H9 (cell line): ENCODE measurements around the gene CPXM1. TPM values are rescaled to one million over a fixed set of nuclear protein-coding genes. Genes with fewer than 3 reads are reported as not detected.

ENCODE experiments used
- DNase-seq: peaks from one replicate; pipeline ENCODE4 v3.0.0-alpha.2; 2017
- H2AFZ ChIP-seq: one replicate; pipeline ENCODE4 v1.6.1; 2013; ENCODE audit warnings: mild to moderate bottlenecking, low read length, control low read depth, moderate library complexity
- H2AK5ac ChIP-seq: 2 replicates; pipeline ENCODE4 v1.6.1; 2013; ENCODE audit warnings: low read length, control low read depth, mixed read lengths; ENCODE audit not compliant: insufficient read length
- H2BK120ac ChIP-seq: one replicate; pipeline ENCODE4 v1.6.1; 2013; ENCODE audit warnings: low read depth, mild to moderate bottlenecking, low read length, control low read depth, inconsistent platforms; ENCODE audit not compliant: poor library complexity, severe bottlenecking
- H2BK12ac ChIP-seq: 2 replicates; pipeline ENCODE4 v1.6.1; 2013; ENCODE audit warnings: low read length, control low read depth, mixed read lengths, low read depth; ENCODE audit not compliant: insufficient read length
- H2BK15ac ChIP-seq: 2 replicates; pipeline ENCODE4 v1.6.1; 2013; ENCODE audit warnings: low read depth, low read length, control low read depth
- H2BK20ac ChIP-seq: one replicate; pipeline ENCODE4 v1.6.1; 2013; ENCODE audit warnings: low read depth, mild to moderate bottlenecking, low read length, control low read depth, inconsistent platforms; ENCODE audit not compliant: poor library complexity, severe bottlenecking
- H2BK5ac ChIP-seq: 2 replicates; pipeline ENCODE4 v1.6.1; 2013; ENCODE audit warnings: low read length, control low read depth, mixed read lengths; ENCODE audit not compliant: insufficient read length
- H3K14ac ChIP-seq: 2 replicates; pipeline ENCODE4 v1.6.1; 2013; ENCODE audit warnings: low read length, control low read depth; ENCODE audit not compliant: insufficient read depth
- H3K18ac ChIP-seq: 2 replicates; pipeline ENCODE4 v1.6.1; 2013; ENCODE audit warnings: low read depth, mild to moderate bottlenecking, mixed read lengths, low read length, control low read depth; ENCODE audit not compliant: insufficient read length
- H3K23ac ChIP-seq: 2 replicates; pipeline ENCODE4 v1.6.1; 2013; ENCODE audit warnings: low read length, control low read depth, mixed read lengths, low read depth; ENCODE audit not compliant: insufficient read length
- H3K23me2 ChIP-seq: 2 replicates; pipeline ENCODE4 v1.6.1; 2013; ENCODE audit warnings: low read depth, mild to moderate bottlenecking, mixed read lengths, low read length, control low read depth; ENCODE audit not compliant: insufficient read length, poor library complexity, severe bottlenecking
- H3K27ac ChIP-seq: 2 replicates; pipeline ENCODE4 v1.5.1; 2013; ENCODE audit warnings: low read length, control low read depth, mixed read lengths, low read depth; ENCODE audit not compliant: insufficient read length
- H3K27me3 ChIP-seq: 2 replicates; pipeline ENCODE4 v1.6.1; 2013; ENCODE audit warnings: low read length, control low read depth, inconsistent platforms; ENCODE audit not compliant: insufficient read depth
- H3K4ac ChIP-seq: 2 replicates; pipeline ENCODE4 v1.6.1; 2013; ENCODE audit warnings: low read depth, mild to moderate bottlenecking, control low read depth, inconsistent platforms, low read length, moderate library complexity
- H3K4me1 ChIP-seq: 2 replicates; pipeline ENCODE4 v1.6.1; 2013; ENCODE audit warnings: low read length, control low read depth, inconsistent platforms; ENCODE audit not compliant: insufficient read depth
- H3K4me2 ChIP-seq: 2 replicates; pipeline ENCODE4 v1.6.1; 2013; ENCODE audit warnings: low read length, control low read depth, mixed read lengths; ENCODE audit not compliant: insufficient read length, insufficient read depth
- H3K56ac ChIP-seq: 2 replicates; pipeline ENCODE4 v1.6.1; 2013; ENCODE audit warnings: low read depth, mild to moderate bottlenecking, mixed read lengths, low read length, control low read depth; ENCODE audit not compliant: insufficient read length
- H3K79me1 ChIP-seq: 2 replicates; pipeline ENCODE4 v1.6.1; 2013; ENCODE audit warnings: low read depth, mild to moderate bottlenecking, moderate library complexity, low read length, control low read depth, inconsistent platforms; ENCODE audit not compliant: insufficient read depth, poor library complexity, severe bottlenecking
- H3K79me2 ChIP-seq: 2 replicates; pipeline ENCODE4 v1.6.1; 2013; ENCODE audit warnings: low read length, control low read depth, inconsistent platforms; ENCODE audit not compliant: insufficient read depth
- H3K9ac ChIP-seq: 2 replicates; pipeline ENCODE4 v1.6.1; 2013; ENCODE audit warnings: low read length, control low read depth, mixed read lengths; ENCODE audit not compliant: insufficient read length; ENCODE audit errors: extremely low read depth
- H3K9me3 ChIP-seq: one replicate; pipeline ENCODE4 v1.6.1; 2013; ENCODE audit warnings: low read depth, low read length, inconsistent platforms; ENCODE audit not compliant: control insufficient read depth
- H3T11ph ChIP-seq: one replicate; pipeline ENCODE4 v1.6.1; 2013; ENCODE audit warnings: mild to moderate bottlenecking, low read length, control low read depth, inconsistent platforms
- H4K20me1 ChIP-seq: one replicate; pipeline ENCODE4 v1.6.1; 2013; ENCODE audit not compliant: control insufficient read depth, insufficient read length, insufficient read depth
- H4K5ac ChIP-seq: 2 replicates; pipeline ENCODE4 v1.6.1; 2013; ENCODE audit warnings: low read depth, mild to moderate bottlenecking, mixed read lengths, low read length, control low read depth; ENCODE audit not compliant: insufficient read length
- H4K8ac ChIP-seq: replicated peaks from 2 replicates; pipeline ENCODE4 v1.6.1; 2013; ENCODE audit warnings: low read length, control low read depth, mixed read lengths, low read depth; ENCODE audit not compliant: insufficient read length
- H4K91ac ChIP-seq: 2 replicates; pipeline ENCODE4 v1.6.1; 2013; ENCODE audit warnings: low read depth, mild to moderate bottlenecking, moderate library complexity, mixed read lengths, low read length, control low read depth; ENCODE audit not compliant: insufficient read length
- H3K27ac Mint-ChIP-seq, 3 experiments: 2 replicates in 2 of 3; 3 replicates in 1 of 3; pipeline ENCODE4 v1.8.0; 2020 to 2021; ENCODE audit warnings: mixed read lengths in 3 of 3, mild to moderate bottlenecking in 1 of 3, moderate library complexity in 1 of 3
- H3K27me3 Mint-ChIP-seq: 2 replicates; pipeline ENCODE4 v1.8.0; 2021; ENCODE audit warnings: low read depth, mild to moderate bottlenecking, moderate library complexity, mixed read lengths
- H3K36me3 Mint-ChIP-seq, 3 experiments: 2 replicates in 2 of 3; 3 replicates in 1 of 3; pipeline ENCODE4 v1.8.0; 2020 to 2021; ENCODE audit warnings: low read depth in 3 of 3, mixed read lengths in 3 of 3; ENCODE audit not compliant: insufficient read depth in 1 of 3
- H3K4me1 Mint-ChIP-seq, 2 experiments: 2 replicates each; pipeline ENCODE4 v1.8.0; 2020; ENCODE audit warnings: mixed read lengths in 2 of 2
- H3K4me3 Mint-ChIP-seq, 2 experiments: 2 replicates in 1 of 2; 3 replicates in 1 of 2; pipeline ENCODE4 v1.8.0; 2020 to 2021; ENCODE audit warnings: mild to moderate bottlenecking in 2 of 2, mixed read lengths in 2 of 2, moderate library complexity in 1 of 2
- H3K9me3 Mint-ChIP-seq, 2 experiments: 2 replicates in 1 of 2; 3 replicates in 1 of 2; pipeline ENCODE4 v1.8.0; 2020; ENCODE audit warnings: mild to moderate bottlenecking in 2 of 2, mixed read lengths in 2 of 2, moderate library complexity in 1 of 2
- WGBS: extraction: QIAGEN DNeasy Blood & Tissue Kit; methylation state at CpG from one replicate; pipeline ENCODE4 v1.1.7; 2013; ENCODE audit warnings: missing lambda C conversion rate, low lambda C conversion rate, mixed read lengths; ENCODE audit not compliant: insufficient read length; ENCODE audit errors: extremely low coverage; 5-methylcytosine and 5-hydroxymethylcytosine counted together
- total RNA-seq: library from RNA; stranded (reverse); gene quantifications from 2 replicates; pipeline ENCODE4 v1.2.1, GENCODE V29; 2021
- TF ChIP-seq, protein P1 (sequence below): fragments of 200-600 bp; sonication (generic); conservative IDR thresholded peaks from 3 replicates; pipeline ENCODE4 v1.8.0; 2021; ENCODE audit warnings: antibody characterized with exemption, mild to moderate bottlenecking

CPXM1 gene
- total RNA-seq, 1 experiment from 2014 or later: 69.0 TPM

DNA sequence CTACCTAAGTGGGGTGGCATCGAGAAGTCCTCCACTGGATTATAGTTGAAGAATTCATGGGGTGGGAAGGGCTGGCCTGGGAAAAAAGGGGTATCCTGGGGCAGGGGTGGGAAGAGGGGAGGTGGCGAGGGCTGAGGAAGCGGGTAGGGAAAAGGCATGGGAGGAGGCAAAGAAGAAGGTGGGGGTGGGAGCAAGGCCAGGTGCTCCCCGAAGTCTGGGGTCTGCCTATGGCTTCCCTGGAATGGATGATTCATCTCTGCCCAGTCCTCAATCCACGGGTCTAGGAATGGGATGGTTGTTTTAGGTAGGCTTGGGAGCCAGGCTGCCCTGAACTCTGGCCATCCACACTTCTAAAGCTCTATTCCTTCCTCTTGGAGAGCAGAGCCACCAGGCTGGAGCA, 35.6 kb upstream of the CPXM1 start:
- no peak overlapping the region for H3K27ac ChIP-seq
- no peak overlapping the region for H3K14ac ChIP-seq
- Mint-ChIP-seq H3K27ac (no peak overlapping the region), H3K36me3 (peaks cover 3 to 27% (median 23%) of the 10 kb centered on the region in 3 experiments), H3K4me1 (peaks cover 3 to 7% of the 10 kb centered on the region in 2 experiments; a peak in 3 of 4 replicates), H3K27me3 (peaks cover 12% of the 10 kb centered on the region), H3K9me3 (peaks cover 0 to 4% of the 10 kb centered on the region in 2 experiments; a peak in 1 of 5 replicates), H3K4me3 (no peak overlapping the region; a peak in 1 of 5 replicates)
- no peak overlapping the region for H2BK15ac ChIP-seq
- no peak overlapping the region for H3K4ac ChIP-seq
- H4K5ac ChIP-seq: no peak overlapping the region
- no peaks in the 10 kb centered on the region for H3K9me3 ChIP-seq
- H2BK5ac ChIP-seq: no peak overlapping the region
- no peak overlapping the region for H2AFZ ChIP-seq
- H4K8ac ChIP-seq: no peak overlapping the region
- TF ChIP-seq, protein P1, sequence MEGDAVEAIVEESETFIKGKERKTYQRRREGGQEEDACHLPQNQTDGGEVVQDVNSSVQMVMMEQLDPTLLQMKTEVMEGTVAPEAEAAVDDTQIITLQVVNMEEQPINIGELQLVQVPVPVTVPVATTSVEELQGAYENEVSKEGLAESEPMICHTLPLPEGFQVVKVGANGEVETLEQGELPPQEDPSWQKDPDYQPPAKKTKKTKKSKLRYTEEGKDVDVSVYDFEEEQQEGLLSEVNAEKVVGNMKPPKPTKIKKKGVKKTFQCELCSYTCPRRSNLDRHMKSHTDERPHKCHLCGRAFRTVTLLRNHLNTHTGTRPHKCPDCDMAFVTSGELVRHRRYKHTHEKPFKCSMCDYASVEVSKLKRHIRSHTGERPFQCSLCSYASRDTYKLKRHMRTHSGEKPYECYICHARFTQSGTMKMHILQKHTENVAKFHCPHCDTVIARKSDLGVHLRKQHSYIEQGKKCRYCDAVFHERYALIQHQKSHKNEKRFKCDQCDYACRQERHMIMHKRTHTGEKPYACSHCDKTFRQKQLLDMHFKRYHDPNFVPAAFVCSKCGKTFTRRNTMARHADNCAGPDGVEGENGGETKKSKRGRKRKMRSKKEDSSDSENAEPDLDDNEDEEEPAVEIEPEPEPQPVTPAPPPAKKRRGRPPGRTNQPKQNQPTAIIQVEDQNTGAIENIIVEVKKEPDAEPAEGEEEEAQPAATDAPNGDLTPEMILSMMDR: no peak
- H3K79me2 ChIP-seq: no peaks in the 10 kb centered on the region
- no CpG with 5 or more reads among the region's 5 CpGs for WGBS
- H2BK120ac ChIP-seq: no peak overlapping the region
- no peak overlapping the region for H2BK20ac ChIP-seq
- no peak overlapping the region for H3K4me2 ChIP-seq
- H3K56ac ChIP-seq: no peak overlapping the region
- no peak overlapping the region for H3K9ac ChIP-seq
- peaks cover 3% of the 10 kb centered on the region for H3K23me2 ChIP-seq
- H3K27me3 ChIP-seq: peaks cover 7% of the 10 kb centered on the region; the same call in 1 of the 2 replicates
- no peaks in the 10 kb centered on the region for H3K79me1 ChIP-seq
- no peaks in the 10 kb centered on the region for H4K20me1 ChIP-seq
- H3T11ph ChIP-seq: no peak overlapping the region
- no peak overlapping the region for H4K91ac ChIP-seq
- no peak overlapping the region for H3K18ac ChIP-seq
- DNase-seq: no peak
- no peaks in the 10 kb centered on the region for H3K4me1 ChIP-seq
- no peak overlapping the region for H2BK12ac ChIP-seq
- no peak overlapping the region for H2AK5ac ChIP-seq
- H3K23ac ChIP-seq: no peak overlapping the region
